ENCODE measurements around the gene CTXN1.

- no peak for TF ChIP-seq BHLHE40 (IDR thresholded peaks at IDR 0.05; ENCODE audit: borderline replicate concordance)
- no peak for TF ChIP-seq ARNT (IDR thresholded peaks at IDR 0.05)
- no peak for TF ChIP-seq FOXA1 (IDR thresholded peaks at IDR 0.05)
- TF ChIP-seq TARDBP (IDR thresholded peaks at IDR 0.05): no peak
Observed at GRCh38 chr19:7953060-7953459, 27.1 kb upstream of the CTXN1 start.
